DMS 273 (cell line): ENCODE results near the gene LGI1.
"Not testable (repeated sequence)": the region's sequence is repeated elsewhere in the genome, so short reads cannot be mapped to it uniquely, and the experiment has no call there.

ENCODE experiments used
- DNase-seq: peaks from one replicate; lab custom pipeline; 2025; ENCODE audit not compliant: unreplicated experiment; lab: John Stamatoyannopoulos, UW

LGI1 gene

DNA sequence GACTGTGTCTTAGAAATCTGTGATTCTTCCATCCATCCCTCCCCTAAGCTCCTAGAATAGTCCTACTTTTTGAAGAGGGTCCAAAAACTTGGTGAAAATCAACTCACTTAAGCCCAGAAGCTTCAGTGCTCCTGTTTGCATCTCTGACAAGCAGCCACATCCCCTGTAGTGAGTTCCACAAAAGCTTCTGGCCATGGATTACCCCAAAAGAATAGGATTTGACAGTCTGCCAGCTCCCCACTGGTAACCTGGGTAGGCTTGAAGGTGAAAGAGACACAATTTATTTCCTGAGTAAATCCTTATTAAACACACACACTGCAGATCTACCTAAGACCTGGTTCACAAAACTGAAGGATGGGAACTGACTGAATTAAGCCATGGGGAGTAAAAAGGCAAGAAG, 46.5 kb downstream of the LGI1 start:
- DNase-seq: no peak

DNA sequence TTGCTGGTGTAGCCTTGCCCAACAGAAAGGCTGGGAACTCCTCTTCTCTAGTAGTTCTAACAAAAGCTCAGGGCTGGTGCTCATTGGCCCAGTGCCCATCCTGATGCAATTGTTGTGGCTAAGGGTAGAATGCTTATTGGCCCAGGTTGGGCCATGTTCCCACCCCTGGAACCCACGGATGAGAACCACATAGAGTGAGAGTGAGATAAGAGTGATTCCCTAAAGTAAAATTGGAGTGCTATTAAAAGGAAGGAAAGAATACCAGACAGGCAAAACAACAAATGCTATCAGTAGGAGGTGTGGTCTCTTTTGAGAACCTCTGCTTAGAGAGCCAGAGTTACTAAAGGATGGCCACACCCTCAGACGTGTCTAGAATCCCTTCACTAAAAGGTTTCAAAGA, 49.2 kb downstream of the LGI1 start:
- DNase-seq: peak; percentile 26

DNA sequence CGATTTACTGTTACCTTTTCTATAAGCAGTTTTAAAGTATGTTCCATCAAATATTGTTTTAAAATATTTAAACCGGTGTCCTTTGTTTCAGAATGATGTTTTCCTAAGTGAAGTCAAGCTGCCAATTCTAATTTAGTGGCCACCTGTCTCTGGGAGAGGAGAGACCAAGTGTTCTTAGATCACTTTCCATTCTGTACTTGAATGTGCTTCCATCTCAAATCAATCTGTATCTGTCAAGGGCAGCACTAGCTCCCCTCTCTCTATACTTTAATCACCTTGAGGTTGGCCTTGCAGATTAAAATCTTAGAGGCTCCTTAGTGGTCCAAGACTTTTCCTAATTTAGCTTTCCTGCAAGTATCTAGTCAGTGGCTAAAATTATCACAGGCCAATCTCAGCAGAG, 49.6 kb downstream of the LGI1 start:
- no peak for DNase-seq

DNA sequence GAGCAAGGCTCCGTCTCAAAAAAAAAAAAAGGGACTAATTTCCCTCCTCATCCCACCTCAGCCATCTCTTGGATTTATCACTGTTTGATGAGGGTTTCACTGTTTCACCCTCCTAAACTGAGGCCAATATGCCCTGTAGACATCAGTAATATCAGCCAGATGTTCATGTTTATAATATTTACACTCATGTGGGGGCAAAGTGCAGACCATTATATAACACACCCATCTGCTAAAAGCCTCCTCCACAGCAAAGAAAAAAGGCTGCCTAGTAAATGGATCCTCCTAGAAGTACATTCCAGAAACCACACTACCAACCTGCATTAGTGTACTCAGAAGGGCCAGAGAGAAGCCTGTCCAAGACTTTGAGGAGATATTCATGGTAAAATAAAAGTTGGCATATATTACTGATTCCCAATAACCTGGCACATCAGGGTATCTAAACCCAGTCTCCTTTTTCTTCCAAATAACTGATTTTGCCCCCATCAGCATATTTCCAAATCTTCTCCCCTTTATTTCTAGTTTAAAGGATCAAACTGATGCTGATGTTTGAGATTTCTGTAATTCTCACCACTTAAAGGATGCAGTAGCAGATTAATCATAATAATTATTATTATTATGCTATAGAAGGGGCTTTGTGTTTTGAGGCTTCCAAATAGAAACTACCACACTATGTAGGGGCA, 55.1 kb downstream of the LGI1 start:
- peak; percentile 54 for DNase-seq

DNA sequence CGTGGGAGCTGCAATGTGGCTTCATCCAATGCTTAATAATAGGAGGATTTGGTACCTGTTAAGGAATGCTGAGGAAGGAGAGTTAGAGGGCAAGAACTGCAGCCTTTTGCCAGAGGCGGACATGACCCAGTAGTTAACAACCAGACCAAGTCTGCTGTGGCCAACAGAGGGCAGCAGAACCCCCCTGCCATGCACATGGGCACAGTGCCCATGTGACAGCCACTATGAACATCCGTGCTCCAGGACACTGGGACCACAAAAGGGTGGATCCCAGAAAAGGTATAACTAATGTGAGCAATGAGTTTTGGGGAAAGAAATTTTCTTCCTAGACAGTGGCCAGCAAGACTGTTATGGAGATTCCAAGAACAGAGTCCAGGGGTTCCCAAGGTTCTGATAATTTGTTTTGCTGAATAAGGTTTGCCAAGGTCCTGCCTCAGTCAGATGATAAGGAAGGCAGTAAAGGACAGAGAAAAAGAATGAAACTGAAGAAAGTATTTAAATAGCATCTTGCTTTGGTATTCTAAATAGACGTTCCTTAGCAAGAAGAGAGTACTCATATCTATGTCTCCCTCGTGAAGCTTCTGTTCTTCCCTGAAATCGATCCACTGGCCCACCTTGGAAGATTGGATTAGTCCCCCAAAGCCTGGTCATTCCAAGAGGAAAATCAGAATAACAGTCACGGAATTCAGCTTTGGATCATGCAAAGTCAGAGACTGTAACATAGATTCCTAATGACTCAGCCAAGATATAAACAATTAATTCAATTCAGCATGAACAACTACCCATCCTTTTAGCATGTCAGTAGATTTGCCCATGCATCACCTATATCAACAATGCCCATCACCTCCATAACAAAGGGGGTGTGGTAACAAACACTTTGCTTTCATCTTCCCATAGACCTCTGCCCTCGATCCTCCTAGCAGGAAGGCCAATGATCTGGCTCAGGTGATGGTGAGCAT, 56.0 kb downstream of the LGI1 start:
- DNase-seq: peak; percentile 72

DNA sequence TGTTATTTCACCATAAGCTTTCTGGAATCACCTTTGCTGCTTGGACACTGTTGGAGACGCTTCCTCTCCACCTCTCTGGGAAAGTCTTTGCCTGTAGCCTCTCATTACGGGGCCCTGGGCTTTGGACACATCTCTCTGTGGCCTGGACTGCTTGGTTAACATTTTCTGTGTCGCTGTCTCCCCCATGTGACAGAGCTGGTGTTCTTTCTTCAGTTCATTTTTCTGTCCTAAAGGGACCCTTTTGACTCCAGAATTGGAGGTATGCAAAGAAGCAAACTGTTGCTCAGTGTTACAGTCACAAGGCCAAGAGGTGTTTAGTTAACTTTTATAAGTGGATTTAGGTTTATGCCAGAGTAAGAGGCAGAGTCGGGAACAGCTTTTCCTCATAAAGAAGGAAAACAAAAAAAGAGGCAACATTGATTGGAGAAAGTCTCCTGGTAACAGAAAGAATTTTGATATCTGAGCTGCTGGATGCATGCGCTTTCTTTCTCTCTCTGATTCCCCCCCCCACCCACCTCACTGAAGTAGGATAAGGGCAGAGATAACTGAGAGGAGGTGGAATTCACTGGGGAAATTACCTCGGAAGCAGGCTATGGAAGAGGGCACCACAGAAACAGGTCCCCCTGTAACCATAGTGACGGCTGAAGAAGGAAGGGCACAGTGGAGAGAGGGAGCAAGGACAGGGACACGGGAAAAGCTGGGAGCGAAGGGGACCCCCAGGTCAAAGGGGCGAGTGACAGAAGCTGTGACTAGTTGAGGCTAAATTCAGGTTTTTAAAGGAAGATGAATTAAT, 57.8 kb downstream of the LGI1 start:
- DNase-seq: peak; percentile 49

DNA sequence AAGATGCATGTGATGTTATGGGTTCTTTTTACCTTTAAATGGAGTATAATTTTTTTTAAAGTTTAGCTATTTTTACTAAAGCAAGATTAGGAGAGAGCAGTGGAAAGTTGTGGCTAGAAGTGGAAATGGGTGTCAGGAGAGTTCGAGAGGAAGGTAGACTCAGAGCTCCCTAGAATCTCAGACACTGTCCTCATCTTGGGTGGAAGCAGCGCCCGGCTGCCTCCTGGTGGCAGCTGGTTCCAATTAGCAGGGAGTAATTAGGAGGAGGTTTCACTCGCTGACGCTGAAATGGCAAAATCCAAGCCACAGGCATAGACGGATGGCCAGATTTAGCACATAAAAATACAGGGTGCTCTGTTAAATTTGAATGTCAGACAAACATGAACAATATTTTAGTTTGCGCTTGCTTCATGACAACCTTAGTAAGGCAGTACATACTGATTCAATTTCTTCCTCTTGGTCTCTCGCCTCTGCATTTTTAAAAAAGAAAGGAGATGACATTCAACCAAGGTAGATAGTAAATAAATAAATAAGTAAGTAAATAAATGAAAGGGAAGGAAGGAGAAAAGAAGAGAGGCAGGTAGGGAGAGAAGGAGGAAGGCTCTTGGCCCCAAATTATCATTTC, 58.5 kb downstream of the LGI1 start:
- peak; percentile 82 for DNase-seq

DNA sequence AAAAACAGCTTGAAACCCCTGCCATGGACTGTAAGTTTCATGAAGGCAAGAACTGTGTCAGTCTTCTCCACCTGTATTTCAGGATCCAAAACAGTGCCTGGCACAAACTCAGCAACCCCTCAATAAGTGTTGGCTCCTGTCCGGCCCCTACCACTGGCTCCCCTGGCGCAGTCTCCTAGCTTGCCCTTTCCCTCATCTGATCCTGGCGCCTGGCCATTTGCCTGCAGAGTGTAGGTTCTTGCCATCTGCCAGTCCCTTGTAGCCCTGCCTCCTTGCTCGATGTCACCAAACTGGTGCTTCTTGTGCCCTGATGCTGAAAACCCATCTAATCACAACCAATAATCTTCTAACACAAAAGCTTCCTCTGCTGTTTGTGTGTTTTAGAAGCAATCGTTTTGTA, 60.4 kb downstream of the LGI1 start:
- DNase-seq: peak; percentile 92

DNA sequence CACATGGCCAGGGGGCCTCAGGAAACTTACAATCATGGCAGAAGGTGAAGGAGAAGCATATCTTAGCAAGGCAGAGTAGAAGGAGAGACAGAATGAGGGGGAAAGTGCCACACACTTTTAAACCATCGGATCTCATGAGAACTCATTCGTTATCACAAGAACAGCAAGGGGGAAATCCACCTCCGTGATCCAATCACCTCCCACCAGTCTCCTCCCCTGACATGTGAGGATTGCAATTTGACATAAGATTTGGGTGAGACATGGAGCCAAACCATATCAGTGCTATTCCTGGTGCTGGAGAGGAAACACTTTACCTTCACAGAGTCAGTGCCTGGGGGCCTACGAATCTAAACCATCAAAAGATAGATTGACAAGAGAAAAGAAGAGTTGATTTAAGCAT, 61.8 kb downstream of the LGI1 start:
- DNase-seq: no peak

DNA sequence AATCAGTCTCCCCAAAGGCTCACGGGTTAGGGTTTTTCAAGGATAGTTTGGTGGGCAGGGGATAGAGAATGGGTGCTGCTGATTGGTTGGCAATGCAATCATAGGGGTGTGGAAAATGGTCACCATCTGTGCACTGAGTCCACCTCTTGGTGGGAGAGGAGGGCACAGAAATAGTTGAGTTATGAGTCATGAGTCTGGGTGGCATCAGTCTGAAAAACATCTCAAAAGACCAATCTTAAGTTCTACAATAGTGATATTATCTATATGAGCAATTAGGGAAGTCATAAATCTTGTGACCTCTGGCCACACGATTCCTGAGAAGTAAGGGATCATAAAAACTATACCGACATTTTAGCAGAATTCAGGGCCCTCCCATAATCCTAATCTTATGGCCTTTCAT, 62.7 kb downstream of the LGI1 start:
- peak; percentile 30 for DNase-seq

DNA sequence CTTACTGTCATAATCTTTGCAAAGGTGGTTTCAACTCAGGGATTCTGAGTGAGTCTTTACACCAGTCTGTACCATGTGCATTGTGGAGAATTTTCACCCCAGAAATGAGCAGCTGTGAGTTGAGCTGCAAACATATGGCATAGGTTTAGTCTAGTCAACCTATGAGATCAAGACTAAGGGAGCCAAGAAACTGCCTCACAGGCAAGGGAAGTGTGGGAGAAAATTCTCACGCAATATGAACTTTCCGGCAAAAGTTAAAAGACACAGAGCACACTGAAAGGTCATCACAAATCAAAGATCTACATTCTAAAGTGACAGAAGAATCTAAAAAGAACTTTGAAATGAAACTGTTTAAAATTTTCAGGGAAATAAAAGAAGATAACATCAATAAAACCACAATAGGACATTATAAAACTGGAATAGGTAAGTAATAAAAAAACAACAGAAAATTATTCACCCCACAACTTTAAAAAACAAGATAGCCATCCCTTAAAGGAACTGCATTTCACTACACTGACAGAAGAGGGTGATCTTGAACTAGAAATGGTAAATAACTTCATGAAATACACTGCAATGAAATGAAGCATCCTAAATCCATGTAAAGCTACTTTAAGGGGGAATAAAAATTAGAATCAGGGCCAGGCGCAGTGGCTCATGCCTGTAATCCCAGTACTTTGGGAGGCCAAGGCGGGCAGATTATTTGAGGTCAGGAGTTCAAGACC, 63.5 kb downstream of the LGI1 start:
- DNase-seq: peak; percentile 67

DNA sequence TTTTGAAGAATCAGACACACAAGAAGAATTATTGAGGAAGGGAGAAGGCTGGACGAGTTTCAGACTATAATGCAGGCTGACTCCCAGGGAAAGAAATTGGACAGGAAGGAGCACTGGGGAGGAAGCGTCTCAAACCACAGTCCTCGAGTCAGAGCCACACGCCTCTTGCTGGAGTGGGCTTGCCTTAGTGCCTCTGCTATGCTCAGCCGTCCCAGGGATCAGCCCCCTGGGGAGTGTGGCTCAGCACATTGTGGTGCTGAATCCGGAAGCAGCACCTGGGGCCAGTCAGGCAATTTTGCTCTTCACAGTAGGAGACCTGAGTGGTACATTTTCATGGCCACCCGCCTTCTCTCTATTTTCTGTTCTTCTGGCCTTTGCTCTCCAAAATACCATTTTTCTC, 68.6 kb downstream of the LGI1 start:
- DNase-seq: no peak

DNA sequence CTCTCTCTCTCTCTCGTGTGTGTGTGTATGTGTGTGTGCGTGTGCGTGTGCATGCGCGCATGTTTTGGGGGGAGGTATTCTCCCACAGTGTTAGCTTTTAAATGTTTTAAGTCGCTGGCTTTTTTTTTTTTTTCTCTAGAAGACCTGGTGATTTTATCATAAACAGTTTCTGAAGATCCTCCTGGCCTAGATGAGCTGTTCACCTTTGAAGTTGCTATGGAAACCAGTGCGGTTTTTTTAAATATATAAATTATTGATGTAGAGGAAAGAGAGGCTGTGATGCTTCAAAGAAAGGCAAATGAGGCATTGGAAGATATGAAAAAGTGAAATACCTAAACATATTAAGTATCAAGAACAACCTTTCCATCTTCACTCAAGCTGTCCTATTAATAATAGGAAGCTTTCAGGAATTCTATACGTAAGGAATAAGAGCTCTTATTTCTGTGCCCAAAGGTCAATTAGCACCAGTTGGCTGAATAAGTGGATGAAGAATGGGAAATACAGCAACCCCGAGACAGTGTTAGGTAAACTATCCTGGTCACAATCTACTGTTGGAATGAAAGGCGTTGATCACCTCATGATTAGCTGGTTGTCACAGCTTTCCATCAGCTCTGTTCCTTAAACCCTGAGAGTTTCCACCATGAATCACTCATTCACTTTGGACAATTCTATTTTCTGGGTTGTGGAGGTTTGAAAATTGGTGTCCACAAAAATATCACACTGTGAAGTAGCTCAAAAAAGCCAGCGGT, 69.5 kb downstream of the LGI1 start:
- DNase-seq: no peak

DNA sequence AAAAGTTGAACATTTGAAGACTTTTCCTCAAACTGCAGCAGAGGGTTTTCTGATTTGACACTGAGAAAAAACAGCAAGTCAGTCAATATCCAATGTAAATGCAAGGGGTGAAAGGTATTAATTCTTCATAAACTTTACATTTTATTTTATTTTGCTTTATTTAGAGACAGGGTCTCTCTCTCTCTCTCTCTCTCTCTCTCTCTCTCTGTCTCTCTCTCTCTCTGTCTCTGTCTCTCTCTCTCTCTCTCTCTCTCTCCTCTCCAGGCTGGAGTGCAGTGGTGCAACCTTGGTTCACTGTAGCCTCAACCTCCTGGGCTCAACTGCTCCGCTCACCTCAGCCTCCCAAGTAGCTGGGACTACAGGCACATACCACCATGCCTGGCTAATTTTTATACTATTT, 73.3 kb downstream of the LGI1 start:
- DNase-seq: not testable (repeated sequence)

DNA sequence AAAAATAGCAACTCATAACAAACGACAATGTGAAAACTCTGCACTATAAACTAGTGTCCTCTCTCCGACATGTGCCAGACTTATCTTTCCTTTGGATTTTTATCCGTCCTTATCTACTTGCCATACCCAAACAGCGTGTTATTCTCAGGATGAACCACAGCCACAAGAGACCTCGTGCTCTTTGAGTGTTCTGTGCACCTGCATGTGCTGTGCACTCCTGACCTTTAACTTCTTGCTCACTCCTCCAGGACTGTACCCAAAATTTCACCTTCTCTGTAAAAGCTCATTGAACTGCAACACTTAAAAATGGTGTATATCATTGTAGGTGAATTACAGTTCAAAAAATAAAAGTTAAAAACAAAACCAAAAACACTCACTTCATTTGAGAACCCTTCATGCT, 78.0 kb downstream of the LGI1 start:
- DNase-seq: no peak

DNA sequence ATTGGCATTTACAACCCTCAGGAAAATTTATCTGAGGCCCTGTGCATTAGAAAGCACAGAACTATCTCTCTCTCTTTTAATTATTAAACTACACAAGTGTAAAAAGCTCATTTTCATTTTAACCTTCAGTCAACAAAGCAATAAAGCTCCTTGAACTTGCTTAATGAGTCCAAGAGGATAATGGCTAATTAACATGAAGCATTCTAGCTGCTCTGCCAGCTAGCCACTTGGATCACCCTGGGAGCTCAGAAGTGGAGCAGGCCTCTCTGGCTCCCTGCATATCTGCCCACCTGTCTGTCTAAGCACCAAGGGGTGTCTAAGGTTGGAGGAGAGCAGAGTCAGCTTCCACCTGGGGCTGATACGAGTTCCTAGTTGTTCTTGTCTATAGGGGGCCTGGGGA, 80.1 kb downstream of the LGI1 start:
- DNase-seq: no peak

DNA sequence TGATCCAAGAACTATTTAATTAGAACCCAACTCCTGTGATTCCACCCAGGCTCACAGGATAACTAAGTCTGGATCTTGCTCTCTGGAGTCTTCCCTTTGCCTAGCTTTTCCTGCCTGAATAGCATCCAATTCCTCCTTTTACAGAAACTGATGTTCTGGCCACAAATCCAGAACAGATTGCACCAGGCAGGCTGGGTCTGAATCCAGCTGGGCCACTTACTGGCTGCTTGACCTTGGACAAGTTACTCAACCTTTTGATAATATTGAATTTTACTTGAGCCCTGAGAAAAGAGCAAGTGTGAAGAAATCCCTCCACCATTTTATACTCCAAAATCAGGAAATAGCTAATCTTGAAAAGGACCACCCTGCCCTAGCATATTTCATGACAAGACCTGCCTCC, 80.5 kb downstream of the LGI1 start:
- no peak for DNase-seq

DNA sequence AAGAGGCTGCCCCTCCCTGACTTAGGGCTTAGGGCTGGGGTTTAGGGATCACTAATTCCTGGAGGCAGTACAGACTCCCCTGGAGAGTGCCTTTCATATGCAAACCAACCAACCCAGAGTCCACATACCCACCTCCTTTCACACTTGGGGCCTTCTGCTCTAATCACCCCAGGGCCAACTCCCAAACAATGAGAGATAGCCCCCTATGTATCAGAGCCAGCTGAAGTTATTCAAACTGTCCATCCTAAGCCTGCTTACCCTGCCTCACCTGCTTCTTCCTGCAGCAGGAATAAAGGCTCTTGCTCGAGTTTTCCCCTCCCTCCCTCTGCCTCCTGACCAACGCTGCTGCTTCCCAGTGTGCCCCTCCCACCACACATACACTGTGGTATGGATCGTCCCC, 84.2 kb downstream of the LGI1 start:
- DNase-seq: no peak

DNA sequence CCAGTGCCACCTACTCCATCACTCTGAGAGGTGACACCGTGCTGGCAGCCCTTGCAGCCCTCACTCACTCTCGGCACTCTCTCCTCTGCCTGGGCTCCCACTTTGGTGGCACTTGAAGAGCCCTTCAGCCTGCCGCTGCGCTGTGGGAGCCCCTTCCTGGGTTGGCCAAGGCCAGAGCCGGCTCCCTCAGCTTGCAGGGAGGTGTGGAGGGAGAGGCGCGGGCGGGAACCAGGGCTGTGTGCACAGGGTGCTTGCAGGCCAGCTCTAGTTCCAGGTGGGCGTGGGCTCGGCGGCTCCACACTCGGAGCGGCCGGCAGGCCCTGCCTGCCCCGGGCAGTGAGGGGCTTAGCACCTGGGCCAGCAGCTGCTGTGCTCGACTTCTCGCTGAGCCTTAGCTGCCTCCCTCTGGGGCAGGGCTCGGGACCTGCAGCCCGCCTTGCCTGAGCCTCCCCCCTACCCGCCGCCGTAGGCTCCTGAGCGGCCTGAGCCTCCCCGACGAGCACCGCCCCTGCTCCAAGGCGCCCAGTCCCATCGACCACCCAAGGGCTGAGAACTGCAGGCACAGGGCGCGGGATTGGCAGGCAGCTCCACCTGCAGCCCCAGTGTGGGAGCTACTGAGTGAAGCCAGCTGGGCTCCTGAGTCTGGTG, 87.4 kb downstream of the LGI1 start:
- DNase-seq: no peak
